ENCODE measurements around the gene GALP. TPM values are rescaled to one million over a fixed set of nuclear protein-coding genes. Genes with fewer than 3 reads are reported as not detected.

Gene GALP
- total RNA-seq, result not detected in 2 replicates

GRCh38 chr19:56175861-56176307 lies at the start of gene GALP:
GALP (plus strand) TSS chr19:56176008; CDS start chr19:56177109, 1,101 bp downstream.

GRCh38 chr19:56140583-56141416 lies 35.0 kb upstream of the GALP start, which contains the start of gene ZNF444:
ZNF444 (plus strand) TSS chr19:56141287; CDS start chr19:56146912, 5,625 bp downstream.

GRCh38 chr19:56197646-56198045 lies 21.8 kb downstream of the GALP start, which contains the start of gene ZSCAN5B:
ZSCAN5B (minus strand) TSS chr19:56197783; CDS start chr19:56193052, 4,731 bp downstream.

GRCh38 chr19:56201973-56202372 lies 26.2 kb downstream of the GALP start, which contains the start of gene ZSCAN5C:
ZSCAN5C (plus strand) TSS chr19:56202273; CDS start chr19:56205914, 3,641 bp downstream.

Other genes starting within 250 kb of the GALP start
- gene NLRP13, start 243.7 kb upstream of the GALP start, total RNA-seq, result not detected in 2 replicates
- not detected in 2 replicates for gene NLRP8, start 228.2 kb upstream of the GALP start, total RNA-seq
- gene NLRP5, start 189.2 kb upstream of the GALP start, total RNA-seq, result not detected in 2 replicates
- 20.2 and 30.2 TPM in 2 replicates for gene ZNF787, start 54.7 kb upstream of the GALP start, total RNA-seq
- 12.9 and 13.9 TPM in 2 replicates for gene ZNF444, start 34.7 kb upstream of the GALP start, total RNA-seq
- not detected in 2 replicates for gene ZSCAN5B, start 21.8 kb downstream of the GALP start, total RNA-seq
- gene ZSCAN5C, start 26.3 kb downstream of the GALP start, total RNA-seq, result under 0.01 TPM in 1 of 2 replicates, not detected in the other
- gene EDDM13, start 96.7 kb downstream of the GALP start, total RNA-seq, result not detected in 2 replicates
- 5.1 and 5.9 TPM in 2 replicates for gene ZSCAN5A, start 138.8 kb downstream of the GALP start, total RNA-seq
- gene ZNF582, start 217.5 kb downstream of the GALP start, total RNA-seq, result 1.00 and 2.5 TPM in 2 replicates
- gene ZNF583, start 228.3 kb downstream of the GALP start, total RNA-seq, result 5.8 and 7.7 TPM in 2 replicates

Data from uterine smooth muscle cell (primary cell).